MCF 10A (cell line): ENCODE results near the gene LAMB4. TPM values are rescaled to one million over a fixed set of nuclear protein-coding genes. Genes with fewer than 3 reads are reported as not detected.

Experiments
- BruUV-seq: library from RNA; stranded (reverse); fragments of 400-500 nt; replicated peaks from 2 replicates; lab custom pipeline; 2021; lab: Mats Ljungman, UMichigan
- CTCF ChIA-PET: fragments of 300-600 bp; sonication (Branson Sonifier 250); formaldehyde crosslinking; extraction: SDS; loops from one replicate; lab custom pipeline; 2021; ENCODE audit warnings: antibody characterized with exemption, inconsistent platforms; lab: Yijun Ruan, JAX
- POLR2A ChIA-PET: fragments of 300-600, 350-650 bp; sonication (Branson Sonifier 250); formaldehyde crosslinking; extraction: SDS; loops from one replicate; lab custom pipeline; 2020; ENCODE audit warnings: antibody characterized with exemption, inconsistent platforms; lab: Yijun Ruan, JAX
- DNase-seq: peaks from one replicate; pipeline ENCODE4 v3.0.0-alpha.2; 2018; ENCODE audit not compliant: unreplicated experiment
- H3K27ac Mint-ChIP-seq: one replicate; pipeline ENCODE4 v1.8.0; 2022; ENCODE audit warnings: mild to moderate bottlenecking, low read depth, mixed read lengths; ENCODE audit not compliant: unreplicated experiment
- H3K27me3 Mint-ChIP-seq: one replicate; pipeline ENCODE4 v1.8.0; 2022; ENCODE audit warnings: mixed read lengths; ENCODE audit not compliant: insufficient read depth, unreplicated experiment
- H3K36me3 Mint-ChIP-seq: one replicate; pipeline ENCODE4 v1.8.0; 2022; ENCODE audit warnings: mild to moderate bottlenecking, moderate library complexity, mixed read lengths; ENCODE audit not compliant: insufficient read depth, unreplicated experiment
- H3K4me1 Mint-ChIP-seq: one replicate; pipeline ENCODE4 v1.8.0; 2022; ENCODE audit warnings: mixed read lengths; ENCODE audit not compliant: insufficient read depth, unreplicated experiment
- H3K4me3 Mint-ChIP-seq: one replicate; pipeline ENCODE4 v1.8.0; 2022; ENCODE audit warnings: mild to moderate bottlenecking, moderate library complexity, mixed read lengths; ENCODE audit not compliant: unreplicated experiment
- H3K9me3 Mint-ChIP-seq: one replicate; pipeline ENCODE4 v1.8.0; 2022; ENCODE audit warnings: mixed read lengths; ENCODE audit not compliant: unreplicated experiment
- CTCF ChIP-seq: fragments of 200-600 bp; IDR thresholded peaks from one replicate; pipeline ENCODE4 v1.8.0; 2022; ENCODE audit warnings: antibody characterized with exemption, mild to moderate bottlenecking; ENCODE audit not compliant: unreplicated experiment
- intact Hi-C: fragments of 100-400 bp; cut with micrococcal nuclease; formaldehyde crosslinking; loops from 2 replicates; pipeline ENCODE4 v1.14.1; 2022
- total RNA-seq: library from RNA; stranded (reverse); gene quantifications from 2 replicates; pipeline ENCODE4 v1.2.3, GENCODE V29; 2022

LAMB4 gene
- total RNA-seq, 1 experiment from 2014 or later = 0.35 TPM

DNA sequence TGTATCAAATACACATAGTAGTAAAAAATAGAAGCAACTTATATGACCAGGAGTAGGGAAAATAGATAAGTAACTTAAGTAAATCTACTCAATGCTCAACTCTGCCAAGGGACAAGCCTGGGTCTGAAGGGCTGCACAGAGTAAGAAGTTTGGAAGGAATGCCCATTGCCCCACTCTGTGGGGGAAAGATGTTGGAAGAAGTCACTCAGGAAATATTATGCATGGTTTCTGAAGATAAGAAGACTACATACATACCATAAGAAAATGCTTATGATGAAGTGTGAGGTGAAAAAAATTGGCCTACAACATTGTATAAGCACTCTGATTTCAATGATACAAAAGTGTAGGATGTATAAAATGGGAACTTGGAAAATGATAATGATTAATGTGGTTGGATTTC is 54.0 kb downstream of the LAMB4 start:
- no peak for DNase-seq
- Mint-ChIP-seq H3K27ac (peak overlapping the region; percentile 43), H3K36me3 (peaks cover 4% of the 10 kb centered on the region), H3K9me3 (peaks cover 1% of the 10 kb centered on the region), H3K4me1 (peaks cover 23% of the 10 kb centered on the region), H3K27me3 (no peaks in the 10 kb centered on the region), H3K4me3 (no peak overlapping the region)
- CTCF ChIA-PET = no interaction called here
- no TSS peak for BruUV-seq
- intact Hi-C loops = no loop called here
- TF ChIP-seq CTCF = no peak
- POLR2A ChIA-PET = no interaction called here

GRCh38 chr7:108073305-108074070 is 56.7 kb downstream of the LAMB4 start:
- no peaks in the 10 kb centered on the region for H3K36me3 Mint-ChIP-seq
- peaks cover 9% of the 10 kb centered on the region for H3K4me1 Mint-ChIP-seq
- intact Hi-C loops = no loop called here
- no peak for TF ChIP-seq CTCF
- H3K27ac Mint-ChIP-seq = no peak overlapping the region
- ChIA-PET CTCF (interaction anchor here (0.6 kb wide), 1 partner anchor 10 kb away, joined by 3 read pairs; no protein-coding TSS in a partner anchor), POLR2A (interaction anchor here (0.7 to 1.1 kb wide), 3 partner anchors 8 to 184 kb away, joined by 3 read pairs; no protein-coding TSS in a partner anchor)
- no TSS peak for BruUV-seq
- no peaks in the 10 kb centered on the region for H3K9me3 Mint-ChIP-seq
- H3K4me3 Mint-ChIP-seq = no peak overlapping the region
- no peak for DNase-seq
- H3K27me3 Mint-ChIP-seq = no peaks in the 10 kb centered on the region

GRCh38 chr7:108072739-108073138 is 57.4 kb downstream of the LAMB4 start:
- no peaks in the 10 kb centered on the region for H3K36me3 Mint-ChIP-seq
- BruUV-seq = no TSS peak
- no peaks in the 10 kb centered on the region for H3K9me3 Mint-ChIP-seq
- H3K4me3 Mint-ChIP-seq = no peak overlapping the region
- CTCF ChIA-PET = interaction anchor here (0.7 kb wide), 1 partner anchor 37 kb away, joined by 3 read pairs; no protein-coding TSS in a partner anchor
- intact Hi-C loops = no loop called here
- POLR2A ChIA-PET = interaction anchor here (1.1 to 1.4 kb wide), 2 partner anchors 9 to 37 kb away, joined by 3 to 4 read pairs; no protein-coding TSS in a partner anchor
- no peak overlapping the region for H3K27ac Mint-ChIP-seq
- peaks cover 9% of the 10 kb centered on the region for H3K4me1 Mint-ChIP-seq
- TF ChIP-seq CTCF = no peak
- no peaks in the 10 kb centered on the region for H3K27me3 Mint-ChIP-seq
- DNase-seq = no peak

DNA sequence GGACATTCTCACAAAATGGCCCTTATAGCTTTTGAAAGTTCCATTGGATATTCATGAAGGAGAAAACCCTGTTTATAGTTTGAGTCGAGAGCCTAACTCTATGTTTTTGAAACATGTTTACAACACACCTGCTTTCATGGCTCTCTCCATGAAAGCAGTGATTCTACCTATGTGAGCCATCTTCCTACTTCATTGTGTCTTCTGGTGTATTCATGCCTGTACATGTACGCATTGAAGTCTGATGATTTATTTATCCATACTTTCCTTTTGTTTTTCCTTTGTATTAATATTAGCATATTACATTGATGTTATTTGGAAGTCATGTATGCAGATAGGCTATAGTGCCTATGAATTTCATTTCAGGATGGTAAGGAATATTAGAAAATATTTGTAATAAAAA is 58.0 kb downstream of the LAMB4 start:
- Mint-ChIP-seq H3K9me3 (no peaks in the 10 kb centered on the region), H3K27me3 (no peaks in the 10 kb centered on the region), H3K27ac (no peak overlapping the region), H3K4me3 (no peak overlapping the region), H3K36me3 (no peaks in the 10 kb centered on the region), H3K4me1 (peaks cover 9% of the 10 kb centered on the region)
- DNase-seq = no peak
- POLR2A ChIA-PET = interaction anchor here (0.9 to 1.4 kb wide), 4 partner anchors 9 to 69 kb away, joined by 3 to 4 read pairs (median 3); partner anchors contain the start of gene LAMB1
- CTCF ChIA-PET = interaction anchor here (0.7 kb wide), 1 partner anchor 38 kb away, joined by 3 read pairs; no protein-coding TSS in a partner anchor
- BruUV-seq = no TSS peak
- no peak for TF ChIP-seq CTCF
- intact Hi-C loops = no loop called here
